Frontal cortex (tissue), 4 donors: ENCODE results near the gene ZNF280A. TPM values are rescaled to one million over a fixed set of nuclear protein-coding genes. Genes with fewer than 3 reads are reported as not detected.
A peak's percentile ranks its signal among the peaks of the same experiment; 100 is the strongest.
"Not testable (repeated sequence)": the region's sequence is repeated elsewhere in the genome, so short reads cannot be mapped to it uniquely, and the experiment has no call there.

ENCODE experiments used
- DNase-seq, 2 donors: peaks; one replicate each; pipeline ENCODE4 v3.0.0; 2012; ENCODE audit warnings: low spot score in 2 of 2
- FAIRE-seq: peaks from 2 replicates; lab custom pipeline; 2012; peaks lifted over from hg19 to GRCh38; lab: Jason Lieb, UNC
- total RNA-seq: library from RNA; depleted of rRNA; stranded (reverse); fragments of >200 nt; gene quantifications from one replicate; pipeline ENCODE4 v1.2.3, GENCODE V29; 2014
- donor health status: control.
- donor health status: control.
- donor health status: control.

ZNF280A gene
- total RNA-seq, 1 donor from 2014 or later = not detected

DNA sequence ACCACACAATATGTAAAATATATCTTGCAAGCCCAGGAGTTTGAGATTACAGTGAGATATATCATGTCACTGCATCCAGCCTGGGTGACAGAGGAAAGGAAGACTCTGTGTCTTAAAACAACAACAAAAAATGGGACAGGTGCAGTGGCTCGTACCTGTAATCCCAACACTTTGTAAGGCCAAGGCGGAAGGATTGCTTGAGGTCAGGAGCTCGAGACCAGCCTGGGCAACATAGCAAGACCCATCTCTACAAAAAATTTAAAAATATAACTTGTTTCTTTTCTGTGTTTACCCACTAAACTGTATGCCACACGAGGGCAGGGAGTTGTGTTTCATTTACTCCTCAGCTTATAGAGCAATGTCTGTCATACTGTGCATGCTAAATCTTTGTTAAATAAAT lies 3.1 kb downstream of the ZNF280A start:
- FAIRE-seq (no peak), DNase-seq (no peak)

DNA sequence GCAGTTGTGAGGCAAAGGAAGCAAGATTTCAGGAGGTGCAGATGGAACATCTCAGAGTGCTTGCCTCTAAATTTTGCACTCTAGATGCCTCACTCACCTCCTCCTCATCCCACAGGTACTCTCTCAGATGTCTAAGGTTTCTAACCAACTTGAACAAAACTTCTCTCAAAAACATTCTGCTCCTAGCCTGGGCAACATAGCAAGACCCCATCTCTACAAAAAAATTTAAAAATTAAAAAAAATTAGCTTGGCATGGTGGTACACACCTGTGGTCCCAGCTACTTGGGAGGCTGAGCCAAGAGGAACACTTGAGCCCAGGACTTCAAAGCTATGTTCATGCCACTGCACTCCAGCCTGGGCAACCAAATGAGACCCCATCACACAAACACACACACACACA lies 4.2 kb downstream of the ZNF280A start:
- FAIRE-seq = no peak
- no peak for DNase-seq

DNA sequence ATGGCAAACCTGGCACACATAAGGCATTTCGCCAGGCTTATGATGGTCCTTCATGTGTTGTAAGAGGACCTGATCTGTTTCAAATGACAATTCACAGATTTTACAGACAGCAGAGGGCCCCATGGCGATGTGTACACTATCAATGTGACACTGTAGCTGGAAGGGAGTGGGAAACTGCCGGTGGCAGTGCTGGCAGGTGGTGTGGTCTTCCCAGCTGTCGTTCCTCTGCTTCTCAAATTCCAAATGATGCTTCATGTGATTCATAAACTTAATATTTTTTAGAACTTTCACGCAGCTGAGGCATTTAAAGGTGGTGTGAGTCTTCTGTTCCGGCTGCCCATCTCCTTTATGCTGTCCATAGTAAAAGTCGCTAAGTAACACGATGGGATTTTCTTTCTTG lies 5.6 kb downstream of the ZNF280A start:
- not testable (repeated sequence) for FAIRE-seq, DNase-seq

DNA sequence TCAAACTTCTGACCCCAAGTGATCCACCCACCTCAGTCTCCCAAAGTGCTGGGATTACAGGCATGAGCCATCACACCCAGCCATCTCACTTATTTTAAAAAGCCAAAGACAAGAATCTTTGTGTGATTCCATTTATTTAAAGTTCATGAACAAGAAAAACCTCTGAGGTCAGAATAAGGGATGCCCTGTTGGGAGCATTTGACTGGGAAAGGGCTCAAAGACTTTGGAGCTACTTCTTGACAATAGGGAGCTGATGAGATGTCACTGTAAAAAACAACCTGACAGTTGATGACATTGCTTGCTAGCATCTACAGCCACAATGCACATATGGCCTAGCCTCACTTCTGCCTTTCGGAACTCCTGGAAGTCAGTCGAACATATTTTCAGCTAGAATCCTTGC lies 6.5 kb downstream of the ZNF280A start:
- FAIRE-seq = no peak

DNA sequence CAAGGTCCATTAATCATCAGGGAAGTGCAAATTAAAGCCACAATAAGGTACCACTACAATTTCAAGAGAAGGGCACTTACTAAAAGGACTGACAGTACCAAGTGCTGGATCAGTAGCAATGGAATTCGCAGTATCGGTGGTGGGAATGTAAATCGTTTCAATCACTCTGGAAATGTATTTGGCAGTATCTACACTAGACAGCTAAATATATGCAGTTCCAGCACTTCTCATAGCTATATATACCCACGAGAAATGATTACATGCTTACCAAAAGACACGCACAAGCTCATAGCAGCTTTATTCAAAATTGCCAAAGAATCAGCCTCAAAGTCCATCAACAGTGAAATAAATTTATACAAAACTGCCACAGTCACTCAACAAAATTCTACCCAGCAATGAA lies 7.1 kb downstream of the ZNF280A start:
- no peak for FAIRE-seq
- DNase-seq = no peak

More for the DNA sequence above, 6.5 kb downstream of the ZNF280A start:
- DNase-seq = no peak

DNA sequence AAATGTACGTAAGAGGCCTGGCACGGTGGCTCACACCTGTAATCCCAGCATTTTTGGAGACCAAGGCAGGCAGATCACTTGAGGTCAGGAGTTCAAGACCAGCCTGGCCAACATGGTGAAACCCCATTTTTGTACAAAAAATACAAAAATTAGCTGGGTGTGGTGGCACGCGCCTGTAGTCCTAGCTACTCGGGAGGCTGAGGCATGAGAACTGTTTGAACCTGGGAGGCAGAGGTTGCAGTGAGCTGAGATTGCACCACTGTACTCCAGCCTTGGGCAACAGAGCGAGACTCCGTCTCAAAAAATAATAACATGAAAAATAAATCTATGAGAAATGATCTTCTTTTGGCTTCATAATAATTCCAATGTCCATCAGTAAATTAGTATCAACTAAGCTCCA lies 9.2 kb downstream of the ZNF280A start:
- not testable (repeated sequence) for DNase-seq, FAIRE-seq

DNA sequence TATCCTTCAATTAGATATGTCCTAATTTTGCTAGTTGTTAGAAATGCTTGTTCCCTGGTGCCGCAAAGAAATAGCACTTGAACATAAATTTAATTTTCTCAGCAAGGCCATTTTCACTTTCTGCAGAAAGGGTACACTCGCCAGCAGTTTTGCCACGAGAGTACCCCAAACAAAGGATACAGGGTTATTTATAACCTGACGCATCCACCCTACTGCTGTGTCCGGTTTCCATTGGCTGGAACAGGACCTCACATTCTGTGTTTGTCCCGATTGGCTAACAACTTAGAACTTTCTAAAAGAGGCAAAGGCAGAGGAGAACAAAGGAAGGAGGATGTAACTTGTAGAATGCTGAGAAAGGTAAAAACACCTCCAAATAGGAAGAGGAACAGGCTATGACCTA lies 10.2 kb downstream of the ZNF280A start:
- FAIRE-seq, DNase-seq: not testable (repeated sequence)

DNA sequence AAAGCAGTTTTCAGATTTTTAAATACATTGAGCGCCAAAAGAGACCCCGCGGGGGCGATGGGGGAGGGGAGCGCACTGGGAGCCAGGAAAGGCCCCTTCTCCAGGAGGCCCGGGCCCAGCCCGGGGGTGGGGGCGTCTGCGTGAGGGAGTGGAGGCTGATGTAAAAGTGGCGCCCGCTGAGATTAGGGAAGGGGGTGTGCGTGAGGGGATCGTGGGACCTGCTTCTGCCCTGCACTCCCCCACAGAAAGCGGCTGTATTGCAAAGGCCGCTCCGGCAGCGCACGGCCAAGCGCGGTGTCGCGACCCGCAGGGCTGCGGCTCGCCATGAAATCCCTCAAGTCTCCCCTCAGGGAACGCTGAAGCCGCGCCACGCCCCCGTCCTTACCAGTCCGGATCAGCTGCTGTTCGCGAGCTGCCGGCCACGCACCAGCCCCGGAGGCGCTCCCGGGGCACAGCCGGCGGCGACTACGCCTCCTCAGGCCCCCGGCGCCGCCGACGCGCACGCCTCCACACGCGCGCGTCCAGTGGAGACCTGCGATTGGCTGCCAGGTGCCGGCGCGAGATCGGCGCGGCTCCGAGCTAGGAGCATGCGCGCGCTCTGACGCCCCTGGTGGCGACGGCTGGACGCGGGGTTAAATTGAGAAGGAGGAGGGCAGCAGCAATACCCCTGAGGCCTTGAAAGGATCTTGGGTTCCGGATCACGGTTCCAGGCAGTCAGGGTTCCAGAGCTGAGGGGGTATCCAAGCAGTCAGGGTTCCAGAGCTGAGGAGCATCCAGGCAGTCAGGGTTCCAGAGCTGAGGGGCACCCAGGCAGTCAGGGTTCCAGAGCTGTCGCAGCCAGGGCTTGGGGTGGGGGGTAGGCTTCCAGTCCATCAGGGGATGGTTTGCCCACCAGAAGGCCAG lies 11.5 kb downstream of the ZNF280A start, which contains the start of gene ZNF280B:
Gene ZNF280B (minus strand): TSS at position 469 of the 903 bp plus-strand sequence. CDS start 19,344 bp downstream, outside the sequence.
- FAIRE-seq = no peak
- peak; percentile 56 to 69 for DNase-seq

DNA sequence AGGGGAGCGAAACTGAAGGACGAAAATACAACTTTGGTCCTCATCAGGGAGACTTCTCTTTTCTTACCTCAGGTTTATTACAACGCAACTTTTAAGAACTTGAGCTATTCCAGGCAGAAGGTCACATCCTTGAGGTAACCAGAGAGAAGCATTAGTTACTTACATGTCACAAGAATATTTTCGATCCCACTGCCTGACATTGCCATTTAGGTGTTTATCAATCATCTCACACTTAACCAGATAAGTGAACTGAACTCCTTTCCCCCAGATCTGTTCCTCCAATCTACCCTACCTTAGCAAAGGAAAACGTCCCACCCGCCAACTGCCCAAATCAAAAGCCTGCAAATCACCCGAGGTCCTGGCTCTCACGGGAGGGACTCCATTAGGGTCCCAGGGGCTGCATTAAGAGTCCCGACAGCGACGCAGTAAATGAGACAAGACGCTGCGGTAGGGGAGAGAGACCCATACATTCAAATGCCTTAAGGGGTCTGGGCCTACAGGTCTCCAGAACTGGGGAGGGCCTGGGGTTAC lies 12.3 kb downstream of the ZNF280A start:
- FAIRE-seq = no peak

DNA sequence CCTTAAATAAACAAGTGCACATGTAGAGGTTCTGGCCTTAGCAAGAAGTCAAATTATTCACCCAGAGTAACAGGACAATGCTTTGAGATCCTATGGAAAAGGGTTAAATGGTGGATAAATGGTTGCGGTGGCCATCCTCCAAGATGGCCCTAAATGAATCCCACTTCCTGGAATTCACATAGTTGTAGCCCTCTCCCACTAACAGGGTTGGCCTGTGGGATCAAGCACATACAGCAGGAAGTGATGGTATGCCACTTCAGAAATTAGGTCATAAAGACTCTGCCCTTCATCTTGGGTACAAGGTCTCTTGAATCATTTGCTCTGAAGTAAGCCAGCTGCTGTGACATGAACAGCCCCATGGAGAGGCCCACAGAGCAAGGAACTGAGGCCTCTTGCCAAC lies 13.3 kb downstream of the ZNF280A start:
- FAIRE-seq (no peak), DNase-seq (no peak)

More for the DNA sequence above, 12.3 kb downstream of the ZNF280A start:
- no peak for DNase-seq

DNA sequence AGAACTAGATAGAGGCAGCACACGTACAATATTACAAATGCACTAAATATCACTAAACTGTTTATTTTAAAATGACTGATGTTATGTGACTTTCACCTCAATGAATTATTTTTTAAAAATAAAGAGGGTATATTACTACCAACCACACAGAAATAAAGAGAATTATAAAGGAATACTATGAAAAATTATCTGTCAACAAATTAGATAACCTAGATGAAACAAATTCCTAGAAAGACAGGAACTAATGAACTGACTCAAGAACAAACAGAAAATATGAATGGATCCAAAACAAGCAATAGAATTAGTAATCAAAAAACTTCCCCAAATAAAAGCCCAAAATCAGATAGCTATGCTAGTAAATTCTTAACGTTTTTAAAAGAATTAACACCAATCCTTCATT lies 21.8 kb downstream of the ZNF280A start:
- FAIRE-seq = no peak

DNA sequence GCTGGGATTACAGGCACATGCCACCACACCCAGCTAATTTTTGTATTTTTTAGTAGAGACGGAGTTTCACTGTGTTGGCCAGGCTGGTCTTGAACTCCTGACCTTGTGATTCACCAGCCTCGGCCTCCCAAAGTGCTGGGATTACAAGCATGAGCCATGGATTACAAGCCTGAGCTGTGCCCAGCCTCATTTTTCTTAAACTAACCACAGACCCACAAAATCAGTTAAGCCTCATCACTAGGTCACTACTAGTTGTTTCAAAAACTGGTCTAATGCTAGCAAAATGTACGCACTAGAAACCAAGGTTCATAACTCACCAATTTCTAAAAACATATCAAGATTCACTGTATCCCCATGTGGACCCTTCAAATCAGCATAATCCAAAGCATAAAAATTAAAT lies 28.5 kb downstream of the ZNF280A start:
- not testable (repeated sequence) for DNase-seq, FAIRE-seq

More for the DNA sequence above, 21.8 kb downstream of the ZNF280A start:
- DNase-seq = no peak

DNA sequence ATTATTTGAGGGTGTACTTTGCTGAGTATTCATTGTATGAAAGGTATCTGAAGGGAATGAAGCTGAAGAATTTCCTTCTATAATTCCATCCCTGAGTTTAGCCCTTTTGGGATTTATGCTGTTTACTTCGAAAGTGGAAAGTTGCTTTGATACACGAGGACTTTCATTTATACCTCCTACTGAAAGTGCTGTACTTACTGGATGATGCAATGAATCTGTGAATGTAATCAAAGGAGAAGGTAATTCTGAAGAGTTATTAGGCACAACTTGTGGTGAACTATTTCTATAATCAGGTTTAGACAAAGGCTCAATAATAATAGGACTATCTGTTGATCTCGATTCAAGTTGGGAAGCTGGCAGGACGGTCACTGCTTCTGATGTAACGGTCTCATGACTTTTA lies 31.3 kb downstream of the ZNF280A start:
- FAIRE-seq = no peak

DNA sequence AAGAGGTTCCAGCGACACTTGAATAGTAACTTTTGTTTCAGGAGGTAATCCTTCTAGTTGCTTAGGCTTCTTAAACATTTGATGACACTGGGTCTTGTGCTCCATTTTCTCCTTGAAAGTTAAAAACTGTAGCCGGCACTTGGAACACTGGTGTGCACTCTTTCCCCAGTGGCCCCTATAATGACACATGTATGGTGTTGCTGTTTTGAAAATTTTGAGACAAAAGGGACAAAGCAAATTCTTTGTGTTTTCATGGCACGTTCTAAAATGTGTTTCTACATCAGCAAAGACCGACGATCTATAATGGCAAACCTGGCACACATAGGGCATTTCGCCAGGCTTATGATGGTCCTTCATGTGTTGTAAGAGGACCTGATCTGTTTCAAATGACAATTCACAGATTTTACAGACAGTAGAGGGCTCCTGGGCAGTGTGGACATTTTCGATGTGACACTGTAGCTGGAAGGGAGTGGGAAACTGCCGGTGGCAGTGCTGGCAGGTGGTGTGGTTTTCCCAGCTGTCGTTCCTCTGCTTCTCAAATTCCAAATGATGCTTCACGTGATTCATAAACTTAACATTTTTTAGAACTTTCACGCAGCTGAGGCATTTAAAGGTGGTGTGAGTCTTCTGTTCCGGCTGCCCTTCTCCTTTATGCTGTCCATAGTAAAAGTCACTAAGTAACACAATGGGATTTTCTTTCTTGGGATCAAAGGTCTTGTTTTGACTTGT lies 32.0 kb downstream of the ZNF280A start:
- DNase-seq (no peak), FAIRE-seq (no peak)

More for the DNA sequence above, 31.3 kb downstream of the ZNF280A start:
- DNase-seq = no peak

DNA sequence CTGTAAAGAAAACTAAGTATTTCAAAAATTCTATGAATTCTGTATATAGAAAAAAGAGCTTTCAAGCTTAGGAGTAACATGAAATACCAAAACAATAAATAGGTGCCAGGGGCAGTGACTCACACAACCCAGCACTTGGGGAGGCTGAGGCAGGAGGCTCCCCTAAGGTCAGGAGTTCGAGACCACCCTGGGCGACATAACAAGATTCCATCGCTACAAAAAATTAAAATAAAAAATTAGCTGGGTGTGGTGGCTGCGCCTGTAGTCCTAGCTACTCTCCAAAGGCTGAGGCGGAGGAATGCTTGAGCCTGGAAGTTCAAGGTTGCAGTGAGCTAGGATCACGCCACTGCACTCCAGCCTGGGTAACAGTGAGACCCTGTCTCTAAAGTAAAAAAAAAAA lies 33.0 kb downstream of the ZNF280A start:
- DNase-seq (no peak), FAIRE-seq (no peak)

DNA sequence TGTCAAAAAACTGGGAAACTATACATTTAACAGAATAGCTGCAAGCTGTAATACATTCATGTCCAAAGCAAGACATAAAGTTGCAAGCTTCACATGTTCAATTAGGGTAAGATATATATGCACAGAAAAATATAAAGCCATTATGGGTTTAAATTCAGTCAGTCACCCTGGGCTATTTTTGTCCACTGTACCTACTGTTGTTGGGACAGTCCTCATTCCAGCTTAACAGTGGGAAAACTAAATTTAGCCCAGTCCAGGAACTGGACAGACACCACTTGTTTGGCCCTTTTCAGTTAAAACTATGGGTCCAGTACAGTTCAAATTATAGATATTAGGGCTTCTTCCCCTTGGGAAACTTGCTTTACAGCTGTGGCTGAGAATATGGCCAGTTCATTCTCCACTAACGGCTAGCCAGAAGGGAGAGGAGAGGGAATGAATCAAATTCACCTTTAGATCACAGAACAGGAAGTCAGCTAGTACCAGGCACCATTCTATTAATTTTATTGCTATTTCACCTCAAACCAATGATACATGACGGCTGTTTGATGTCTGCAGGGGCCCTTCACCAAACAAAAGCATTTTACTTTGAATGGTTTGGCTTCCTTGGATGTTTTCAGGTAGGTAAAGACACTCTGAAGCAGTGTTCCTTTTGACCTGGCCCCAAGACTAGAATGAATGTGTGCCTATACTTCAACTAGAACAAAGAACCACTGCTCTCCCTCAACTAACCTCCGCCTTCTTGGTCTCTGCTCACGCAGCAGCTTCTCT lies 33.8 kb downstream of the ZNF280A start:
- DNase-seq (no peak), FAIRE-seq (no peak)

DNA sequence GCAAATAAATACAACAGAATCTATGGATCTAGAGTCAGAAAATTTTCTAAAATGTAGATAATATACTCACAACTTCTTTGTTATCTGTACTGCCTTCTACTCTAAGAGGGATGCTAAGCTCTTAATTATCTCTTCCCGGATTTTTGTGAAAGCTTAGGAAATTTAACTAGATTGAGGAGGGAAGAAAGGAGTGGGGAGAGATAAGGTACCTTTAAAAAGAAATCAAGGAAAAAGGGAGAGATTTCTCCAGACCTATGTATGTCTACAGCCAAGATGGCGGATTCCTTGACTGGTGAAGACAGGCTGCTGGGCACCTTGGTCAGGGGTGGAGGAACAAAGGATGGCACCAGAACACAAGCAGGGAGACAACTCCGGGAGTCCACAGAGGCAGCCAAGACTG lies 34.5 kb downstream of the ZNF280A start:
- DNase-seq = no peak
- no peak for FAIRE-seq

DNA sequence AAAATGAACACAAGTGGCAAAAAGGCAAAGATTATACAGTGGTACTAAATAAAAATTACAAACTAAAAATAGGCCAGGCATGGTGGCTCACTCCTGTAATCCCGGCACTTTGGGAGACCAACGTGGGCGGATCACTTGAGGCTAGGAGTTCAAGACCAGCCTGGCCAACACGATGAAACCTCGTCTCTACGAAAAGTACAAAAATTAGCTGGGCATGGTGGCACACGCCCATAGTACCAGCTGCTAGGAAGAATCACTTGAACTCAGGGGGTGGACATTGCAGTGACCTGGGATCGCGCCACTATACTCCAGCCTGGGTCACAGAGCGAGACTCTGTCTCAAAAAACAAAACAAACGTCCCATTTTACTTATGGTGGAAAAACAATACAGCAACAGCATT lies 36.0 kb downstream of the ZNF280A start:
- FAIRE-seq = no peak
- DNase-seq = no peak

DNA sequence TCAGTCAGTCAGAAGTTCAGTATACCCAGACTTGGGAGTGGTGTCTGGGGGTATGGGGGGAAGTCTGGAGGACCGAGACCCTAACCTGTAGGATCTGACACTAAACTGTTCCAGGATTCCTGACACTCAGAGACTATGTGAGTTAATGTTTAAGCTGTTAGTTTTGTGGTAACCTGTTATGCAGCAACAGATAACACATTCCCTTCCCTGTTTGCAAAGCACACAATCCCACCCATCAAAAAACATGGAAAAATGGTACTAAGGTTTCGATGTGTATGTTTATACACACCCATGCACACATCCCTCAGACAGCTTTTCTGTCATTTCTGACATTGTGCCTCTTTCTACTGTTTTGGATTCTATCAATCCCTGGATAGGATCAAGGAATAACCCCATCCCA lies 39.1 kb downstream of the ZNF280A start:
- FAIRE-seq (no peak), DNase-seq (no peak)

DNA sequence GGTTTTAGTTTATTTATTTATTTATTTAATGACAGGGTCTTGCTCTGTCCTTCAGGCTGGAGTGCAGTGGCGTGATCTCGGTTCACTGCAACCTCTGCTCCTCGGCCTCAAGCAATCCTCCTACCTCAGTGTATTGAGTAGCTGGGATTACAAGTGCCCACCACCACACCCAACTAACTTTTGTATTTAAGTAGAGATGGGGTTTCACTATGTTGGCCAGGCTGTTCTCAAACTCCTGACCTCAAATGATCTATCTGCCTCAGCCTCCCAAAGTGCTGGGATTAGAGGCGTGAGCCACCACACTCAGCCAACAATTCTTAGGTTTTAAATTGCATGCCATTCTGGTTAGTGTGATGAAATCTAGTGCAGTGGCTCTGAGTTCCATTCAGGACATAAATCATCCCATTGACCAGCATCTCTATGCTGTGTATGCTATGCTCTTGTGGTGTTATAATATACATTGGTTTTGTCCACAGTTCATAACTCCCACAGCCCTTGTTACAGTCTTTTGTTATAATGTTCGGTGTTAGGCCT lies 40.0 kb downstream of the ZNF280A start:
- FAIRE-seq = no peak

More for the DNA sequence above, 40.0 kb downstream of the ZNF280A start:
- no peak for DNase-seq
